Muscle layer of colon (tissue), 2 donors: ENCODE data around the gene ZP2.
"Not testable (repeated sequence)": the region's sequence is repeated elsewhere in the genome, so short reads cannot be mapped to it uniquely, and the experiment has no call there.

Experiments used
- H3K27ac ChIP-seq: one replicate; pipeline ENCODE4 v1.7.0; 2013; ENCODE audit warnings: low read depth, mild to moderate bottlenecking, low read length, moderate library complexity
- H3K27me3 ChIP-seq, 2 donors: one replicate each; pipeline ENCODE4 v1.7.0; 2013; ENCODE audit warnings: low read length in 2 of 2, mild to moderate bottlenecking in 2 of 2; ENCODE audit not compliant: insufficient read depth in 2 of 2, control insufficient read depth in 1 of 2
- H3K36me3 ChIP-seq: one replicate; pipeline ENCODE4 v1.7.0; 2013; ENCODE audit warnings: mild to moderate bottlenecking, low read length; ENCODE audit not compliant: insufficient read depth
- H3K4me1 ChIP-seq: one replicate; pipeline ENCODE4 v1.7.0; 2013; ENCODE audit warnings: mild to moderate bottlenecking, low read length; ENCODE audit not compliant: insufficient read depth
- H3K4me3 ChIP-seq, 2 donors: one replicate each; pipeline ENCODE4 v1.7.0; 2013; ENCODE audit warnings: low read length in 2 of 2, low read depth in 1 of 2, mild to moderate bottlenecking in 1 of 2, moderate library complexity in 1 of 2
- H3K9ac ChIP-seq: one replicate; pipeline ENCODE4 v1.7.0; 2013; ENCODE audit warnings: low read length
- H3K9me3 ChIP-seq: one replicate; pipeline ENCODE4 v1.7.0; 2013; ENCODE audit warnings: mild to moderate bottlenecking, low read length
- donor health status: abdominal sarcoma.
- donor health status: Adenocarcinoma of cecum.

The ZP2 gene

GRCh38 chr16:21158208-21159110 is 52.9 kb downstream of the ZP2 start, which contains the start of gene LDAF1:
Gene LDAF1 (plus strand): TSS chr16:21158674. CDS start chr16:21161183, 2,509 bp downstream.
- H3K36me3 ChIP-seq = peaks cover 6% of the 10 kb centered on the region
- no peaks in the 10 kb centered on the region for H3K27me3 ChIP-seq
- H3K27ac ChIP-seq = peak within 1 kb of the TSS; percentile 88
- peak within 1 kb of the TSS; percentile 90 for H3K9ac ChIP-seq
- peaks cover 53% of the 10 kb centered on the region for H3K4me1 ChIP-seq
- H3K9me3 ChIP-seq = no peaks in the 10 kb centered on the region
- peak within 1 kb of the TSS; percentile 90 to 91 for H3K4me3 ChIP-seq

GRCh38 chr16:21157632-21158031 is 53.7 kb downstream of the ZP2 start:
- Histone ChIP-seq H3K9ac (peak overlapping the region; percentile 7), H3K36me3 (no peaks in the 10 kb centered on the region), H3K9me3 (no peaks in the 10 kb centered on the region), H3K4me1 (peaks cover 44% of the 10 kb centered on the region), H3K27me3 (no peaks in the 10 kb centered on the region), H3K27ac (peak overlapping the region; percentile 88), H3K4me3 (peak overlapping the region in 1 of 2 donors; percentile 91)

GRCh38 chr16:21156767-21157467 is 54.5 kb downstream of the ZP2 start:
- H3K9ac ChIP-seq = no peak overlapping the region
- no peaks in the 10 kb centered on the region for H3K9me3 ChIP-seq

GRCh38 chr16:21156011-21156410 is 55.4 kb downstream of the ZP2 start:
- peaks cover 30% of the 10 kb centered on the region for H3K4me1 ChIP-seq
- H3K9ac ChIP-seq, H3K27me3 ChIP-seq, H3K27ac ChIP-seq, H3K36me3 ChIP-seq, H3K9me3 ChIP-seq, H3K4me3 ChIP-seq: not testable (repeated sequence)

More at GRCh38 chr16:21156767-21157467, 54.5 kb downstream of the ZP2 start:
- H3K36me3 ChIP-seq = no peaks in the 10 kb centered on the region
- peak overlapping the region; percentile 50 for H3K27ac ChIP-seq
- no peak overlapping the region for H3K4me3 ChIP-seq
- H3K27me3 ChIP-seq = no peaks in the 10 kb centered on the region
- H3K4me1 ChIP-seq = peaks cover 39% of the 10 kb centered on the region

GRCh38 chr16:21153124-21153729 is 58.1 kb downstream of the ZP2 start:
- H3K9ac ChIP-seq, H3K36me3 ChIP-seq, H3K27ac ChIP-seq, H3K4me3 ChIP-seq, H3K9me3 ChIP-seq, H3K27me3 ChIP-seq: not testable (repeated sequence)
- peaks cover 15% of the 10 kb centered on the region for H3K4me1 ChIP-seq

GRCh38 chr16:21152160-21153030 is 59.0 kb downstream of the ZP2 start:
- H3K9ac ChIP-seq, H3K9me3 ChIP-seq, H3K4me1 ChIP-seq, H3K4me3 ChIP-seq, H3K27me3 ChIP-seq, H3K36me3 ChIP-seq, H3K27ac ChIP-seq: not testable (repeated sequence)

GRCh38 chr16:21150375-21151001 is 60.9 kb downstream of the ZP2 start, which contains the start of gene DNAH3:
Gene DNAH3 (minus strand): TSS chr16:21150846. CDS start chr16:21150319, 527 bp downstream.
- Histone ChIP-seq H3K4me3 (no peak within 1 kb of the TSS), H3K36me3 (no peaks in the 10 kb centered on the region), H3K9me3 (no peaks in the 10 kb centered on the region), H3K4me1 (no peaks in the 10 kb centered on the region), H3K27ac (no peak within 1 kb of the TSS), H3K9ac (no peak within 1 kb of the TSS), H3K27me3 (no peaks in the 10 kb centered on the region)
